Chondrocyte (in vitro differentiated cells): ENCODE measurements around the gene FAM8A1. TPM values are rescaled to one million over a fixed set of nuclear protein-coding genes. Genes with fewer than 3 reads are reported as not detected.

Experiments
- DNase-seq: peaks from one replicate; pipeline ENCODE4 v3.0.0; 2021; ENCODE audit warnings: mixed read lengths, low spot score
- H3K27ac Mint-ChIP-seq: one replicate; pipeline ENCODE4 v1.8.0; 2021; ENCODE audit warnings: mild to moderate bottlenecking, moderate library complexity, mixed read lengths; ENCODE audit not compliant: unreplicated experiment
- H3K27me3 Mint-ChIP-seq: 2 replicates; pipeline ENCODE4 v1.8.0; 2021; ENCODE audit warnings: low read depth, mixed read lengths
- H3K36me3 Mint-ChIP-seq: 2 replicates; pipeline ENCODE4 v1.8.0; 2021; ENCODE audit warnings: low read depth, mixed read lengths
- H3K4me1 Mint-ChIP-seq: 2 replicates; pipeline ENCODE4 v1.8.0; 2021; ENCODE audit warnings: low read depth, mild to moderate bottlenecking, mixed read lengths
- H3K4me3 Mint-ChIP-seq: one replicate; pipeline ENCODE4 v1.8.0; 2021; ENCODE audit warnings: mild to moderate bottlenecking, moderate library complexity, mixed read lengths; ENCODE audit not compliant: unreplicated experiment
- H3K9me3 Mint-ChIP-seq: 2 replicates; pipeline ENCODE4 v1.8.0; 2021; ENCODE audit warnings: low read depth, mixed read lengths
- total RNA-seq: library from RNA; stranded (reverse); gene quantifications from 3 replicates; pipeline ENCODE4 v1.2.1, GENCODE V29; 2021
- TF ChIP-seq, protein P1 (sequence below): fragments of 200-600 bp; sonication (generic); IDR thresholded peaks from 2 replicates; pipeline ENCODE4 v1.5.0; 2021; ENCODE audit warnings: antibody characterized with exemption, mild to moderate bottlenecking, moderate library complexity

FAM8A1 gene
- total RNA-seq, 1 donor from 2014 or later, result 26.4 TPM

- peaks cover 4% of the 10 kb centered on the region for H3K9me3 Mint-ChIP-seq
- no peak for DNase-seq
- TF ChIP-seq, protein P1, sequence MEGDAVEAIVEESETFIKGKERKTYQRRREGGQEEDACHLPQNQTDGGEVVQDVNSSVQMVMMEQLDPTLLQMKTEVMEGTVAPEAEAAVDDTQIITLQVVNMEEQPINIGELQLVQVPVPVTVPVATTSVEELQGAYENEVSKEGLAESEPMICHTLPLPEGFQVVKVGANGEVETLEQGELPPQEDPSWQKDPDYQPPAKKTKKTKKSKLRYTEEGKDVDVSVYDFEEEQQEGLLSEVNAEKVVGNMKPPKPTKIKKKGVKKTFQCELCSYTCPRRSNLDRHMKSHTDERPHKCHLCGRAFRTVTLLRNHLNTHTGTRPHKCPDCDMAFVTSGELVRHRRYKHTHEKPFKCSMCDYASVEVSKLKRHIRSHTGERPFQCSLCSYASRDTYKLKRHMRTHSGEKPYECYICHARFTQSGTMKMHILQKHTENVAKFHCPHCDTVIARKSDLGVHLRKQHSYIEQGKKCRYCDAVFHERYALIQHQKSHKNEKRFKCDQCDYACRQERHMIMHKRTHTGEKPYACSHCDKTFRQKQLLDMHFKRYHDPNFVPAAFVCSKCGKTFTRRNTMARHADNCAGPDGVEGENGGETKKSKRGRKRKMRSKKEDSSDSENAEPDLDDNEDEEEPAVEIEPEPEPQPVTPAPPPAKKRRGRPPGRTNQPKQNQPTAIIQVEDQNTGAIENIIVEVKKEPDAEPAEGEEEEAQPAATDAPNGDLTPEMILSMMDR, result no peak
- peak overlapping the region; percentile 51 for H3K27ac Mint-ChIP-seq
- no peak overlapping the region for H3K4me3 Mint-ChIP-seq
- peaks cover 36% of the 10 kb centered on the region for H3K4me1 Mint-ChIP-seq
- H3K27me3 Mint-ChIP-seq, result no peaks in the 10 kb centered on the region
- H3K36me3 Mint-ChIP-seq, result peaks cover 41% of the 10 kb centered on the region
Observed at GRCh38 chr6:17640477-17640917, 40.4 kb downstream of the FAM8A1 start.

GRCh38 chr6:17648745-17649144, 48.6 kb downstream of the FAM8A1 start:
- peaks cover 11% of the 10 kb centered on the region for H3K4me1 Mint-ChIP-seq
- H3K9me3 Mint-ChIP-seq, result no peaks in the 10 kb centered on the region
- H3K4me3 Mint-ChIP-seq, result no peak overlapping the region

GRCh38 chr6:17650656-17651309, 50.7 kb downstream of the FAM8A1 start:
- Mint-ChIP-seq H3K27me3 (no peaks in the 10 kb centered on the region), H3K27ac (no peak overlapping the region), H3K9me3 (no peaks in the 10 kb centered on the region), H3K4me1 (peaks cover 11% of the 10 kb centered on the region), H3K36me3 (peaks cover 11% of the 10 kb centered on the region), H3K4me3 (no peak overlapping the region)
- TF ChIP-seq, protein P1, result no peak
- DNase-seq, result no peak

More at GRCh38 chr6:17648745-17649144, 48.6 kb downstream of the FAM8A1 start:
- Mint-ChIP-seq H3K27me3 (no peaks in the 10 kb centered on the region), H3K27ac (no peak overlapping the region), H3K36me3 (peaks cover 17% of the 10 kb centered on the region)
- no peak for DNase-seq
- TF ChIP-seq, protein P1, result no peak

DNA sequence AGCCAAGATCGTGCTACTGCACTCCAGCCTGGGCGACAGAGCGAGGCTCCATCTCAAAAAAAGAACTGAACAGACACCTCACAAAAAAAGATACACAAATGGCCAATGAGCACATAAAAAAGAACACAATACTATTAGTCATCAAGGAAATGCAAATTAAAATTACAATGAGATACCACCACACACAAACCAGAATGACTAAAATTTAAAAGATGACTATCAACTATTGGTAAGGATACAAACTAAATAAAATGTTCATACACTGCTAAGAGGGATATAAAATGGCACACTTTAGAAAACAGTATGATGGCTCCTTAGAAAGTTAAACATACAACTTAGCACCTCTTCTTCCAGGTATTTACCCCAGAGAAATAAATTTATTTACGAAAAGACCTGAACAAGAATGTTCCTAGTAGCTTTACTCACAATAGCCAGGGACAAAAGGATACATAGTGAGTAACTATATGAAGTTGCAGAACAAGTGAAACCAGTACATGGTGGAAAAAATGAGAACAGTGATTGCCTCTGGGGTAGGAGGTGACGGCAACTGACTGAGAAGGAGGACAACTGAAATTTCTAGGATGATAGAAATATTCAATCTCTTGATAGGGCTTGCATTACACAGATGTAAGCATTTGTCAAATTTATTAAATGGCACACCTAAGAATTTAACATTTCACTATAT, 53.2 kb downstream of the FAM8A1 start:
- no peak overlapping the region for H3K4me3 Mint-ChIP-seq
- DNase-seq, result no peak
- H3K4me1 Mint-ChIP-seq, result peaks cover 11% of the 10 kb centered on the region
- peaks cover 7% of the 10 kb centered on the region for H3K36me3 Mint-ChIP-seq
- H3K27me3 Mint-ChIP-seq, result no peaks in the 10 kb centered on the region
- H3K9me3 Mint-ChIP-seq, result no peaks in the 10 kb centered on the region
- TF ChIP-seq, protein P1, result no peak
- no peak overlapping the region for H3K27ac Mint-ChIP-seq

DNA sequence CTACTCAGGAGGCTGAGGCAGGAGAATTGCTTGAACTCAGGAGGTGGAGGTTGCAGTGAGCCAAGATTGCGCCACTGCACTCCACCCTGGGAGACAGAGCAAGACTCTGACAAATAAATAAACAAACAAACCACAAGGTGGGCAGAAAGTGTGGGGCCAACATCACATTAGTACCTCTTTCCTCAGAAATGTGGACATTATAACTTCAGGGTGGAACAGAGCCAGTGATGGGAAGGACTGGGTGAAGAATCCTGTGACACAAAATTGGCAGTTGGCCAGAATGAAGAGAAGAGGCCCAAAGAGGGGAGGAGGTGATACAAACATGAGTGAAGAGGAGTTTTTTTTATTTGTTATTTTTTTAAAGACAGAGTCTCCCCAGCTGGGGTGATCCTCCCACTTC, 56.0 kb downstream of the FAM8A1 start:
- TF ChIP-seq, protein P1, result no peak
- H3K9me3 Mint-ChIP-seq, result no peaks in the 10 kb centered on the region
- no peak overlapping the region for H3K27ac Mint-ChIP-seq
- no peak for DNase-seq
- peaks cover 12% of the 10 kb centered on the region for H3K36me3 Mint-ChIP-seq
- no peaks in the 10 kb centered on the region for H3K27me3 Mint-ChIP-seq
- no peaks in the 10 kb centered on the region for H3K4me1 Mint-ChIP-seq
- no peak overlapping the region for H3K4me3 Mint-ChIP-seq
